Right cardiac atrium (tissue), 5 donors: ENCODE data around the gene CLEC18B. TPM values are rescaled to one million over a fixed set of nuclear protein-coding genes. Genes with fewer than 3 reads are reported as not detected.
"Not testable (repeated sequence)": the region's sequence is repeated elsewhere in the genome, so short reads cannot be mapped to it uniquely, and the experiment has no call there.

Experiments
- ATAC-seq, 2 donors: fragments of 200-7000 bp; cut with Tn5 transposase; one replicate each; pipeline versions ENCODE4 v1.8.0 to v1.9.1; 2020; ENCODE audit warnings: moderate library complexity in 2 of 2, mild to moderate bottlenecking in 1 of 2
- DNase-seq, 3 donors: peaks; one replicate each; pipeline ENCODE4 v3.0.0-alpha.2; 2020
- H3K27ac ChIP-seq: one replicate; pipeline ENCODE4 v1.5.1; 2013; ENCODE audit warnings: mild to moderate bottlenecking, low read length, control low read depth, moderate library complexity
- H3K27me3 ChIP-seq: one replicate; pipeline ENCODE4 v1.6.1; 2013; ENCODE audit not compliant: control insufficient read depth, insufficient read depth
- H3K4me1 ChIP-seq: one replicate; pipeline ENCODE4 v1.6.1; 2013; ENCODE audit warnings: low read length; ENCODE audit not compliant: control insufficient read depth, insufficient read depth
- H3K4me3 ChIP-seq: one replicate; pipeline ENCODE4 v1.5.1; 2013; ENCODE audit warnings: low read length, control low read depth
- H3K9me3 ChIP-seq: one replicate; pipeline ENCODE4 v1.6.1; 2013; ENCODE audit warnings: low read length; ENCODE audit not compliant: control insufficient read depth
- WGBS: extraction: QIAGEN DNeasy Blood & Tissue Kit; methylation state at CpG from one replicate; pipeline ENCODE4 v1.1.7; 2013; 5-methylcytosine and 5-hydroxymethylcytosine counted together
- intact Hi-C, 4 donors: fragments of 100-400 bp; cut with DNase I; formaldehyde crosslinking; loops; one replicate each; pipeline versions ENCODE4 v1.11.0 to v1.14.0; 2022 to 2023
- long read RNA-seq, 4 donors: library from polyadenylated mRNA; unstranded; transcript quantifications; one replicate each; pipeline ENCODE4 v2.0.0, GENCODE V29; 2020 to 2021
- polyA plus RNA-seq: library from polyadenylated mRNA; stranded (reverse); fragments of 200-250 nt; gene quantifications from one replicate; pipeline ENCODE4 v1.2.3, GENCODE V29; 2013
- total RNA-seq, 4 donors: library from RNA; stranded (reverse); fragmentation: NEBNext Ultra II Directional; extraction: Animal tissue kit (Norgen Biotek cat#: 25700); gene quantifications; one replicate each; pipeline ENCODE4 v1.2.1, GENCODE V29; 2021
- donor health status: healthy with polysubstance abuse.
- donor health status: DM: no; HTN: yes; CAD: no.
- donor health status: DM: no; HTN: no; CAD: no.
- donor health status: DM: no; HTN: yes; CAD: no; lungs with severe emphysema.
- donor health status: DM: yes; HTN: yes; CAD: no.

The CLEC18B gene
- total RNA-seq (under 1 TPM in 2 of 4 donors, not detected in 2; 0.24 to 0.31 TPM), polyA plus RNA-seq (0.11 TPM)
- long read RNA-seq, donor 1 = 0 reads
- long read RNA-seq, donor 2, partial matches to known transcripts = 0 of 1 reads
- long read RNA-seq, donor 2, other reads (novel, unspliced or antisense) = 1 of 1 reads
- long read RNA-seq, donor 3 = 0 reads
- long read RNA-seq, donor 4 = 0 reads

DNA sequence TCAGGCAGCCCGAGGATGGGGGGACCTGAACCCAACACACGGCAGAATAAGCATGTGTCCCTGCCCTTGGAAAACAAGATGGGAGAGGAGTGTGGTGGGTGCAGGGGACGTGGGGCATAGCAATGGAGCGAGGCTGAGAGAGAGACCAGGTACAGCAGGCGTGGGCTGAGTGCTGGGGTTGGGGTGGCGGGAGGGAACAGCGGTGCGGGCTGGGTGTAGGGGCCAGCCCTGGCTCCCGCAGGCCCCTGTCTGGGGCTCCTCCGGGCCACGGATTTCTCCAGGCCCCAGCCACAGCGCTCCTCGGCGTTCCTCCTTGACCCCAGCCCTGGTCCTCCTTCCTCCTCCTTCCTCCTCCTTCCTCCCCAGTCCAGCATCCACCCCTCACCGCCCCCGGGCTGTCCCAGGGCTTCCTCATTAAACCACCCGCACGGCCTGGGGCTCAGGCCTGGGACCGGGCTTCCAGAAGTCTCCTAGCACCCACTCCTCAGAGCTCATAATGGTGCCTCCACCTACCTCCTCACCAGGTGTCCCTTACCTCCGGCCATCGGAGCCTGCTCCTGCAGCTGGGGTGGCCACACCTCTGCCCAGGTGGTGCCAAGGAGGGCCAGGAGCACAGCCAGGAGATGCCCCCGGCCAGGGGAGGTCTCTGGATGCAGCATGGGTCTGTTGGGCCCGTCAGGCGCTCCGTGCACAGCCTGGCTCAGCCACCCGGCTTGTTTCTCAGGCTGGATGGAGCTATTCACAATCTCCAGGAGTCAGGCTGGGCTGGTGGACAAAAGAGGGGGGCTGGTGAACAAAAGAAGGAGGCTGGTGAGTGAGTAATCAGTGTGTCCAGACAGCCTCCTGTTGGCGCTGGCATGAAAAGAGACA, at the start of gene CLEC18B:
Gene CLEC18B (minus strand): TSS at position 867 of the 870 bp plus-strand sequence. CDS start 208 bp downstream, at position 659.
- WGBS = 71% methylated on average over 8 of the region's 27 CpGs
- H3K27ac ChIP-seq, intact Hi-C loops, H3K27me3 ChIP-seq, H3K4me3 ChIP-seq, H3K9me3 ChIP-seq, H3K4me1 ChIP-seq, DNase-seq: not testable (repeated sequence)
- peak; percentile 3 to 7 for ATAC-seq

DNA sequence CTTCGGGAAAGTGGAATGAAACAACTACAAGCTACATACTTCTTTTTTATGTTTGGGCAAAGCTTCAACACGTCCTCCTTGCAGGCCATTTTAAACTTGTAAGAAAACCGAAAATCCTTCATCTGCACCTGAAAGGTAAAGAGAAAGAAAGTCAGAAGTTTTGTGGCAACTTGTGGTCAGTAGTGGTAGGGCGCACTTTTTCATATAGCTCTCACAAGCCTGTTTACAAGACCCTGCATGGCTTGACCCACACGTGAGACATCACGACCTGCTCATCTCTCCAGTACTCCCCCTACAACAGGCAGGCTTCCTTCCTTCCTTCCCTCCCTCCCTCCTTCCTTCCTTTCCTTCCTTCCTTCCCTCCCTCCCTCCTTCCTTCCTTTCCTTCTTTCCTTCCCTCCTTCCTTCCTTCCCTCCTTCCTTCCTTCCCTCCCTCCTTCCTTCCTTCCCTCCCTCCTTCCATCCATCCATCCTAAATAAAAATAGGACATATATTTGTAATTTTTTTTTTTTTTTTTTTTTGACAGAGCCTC, 48.7 kb upstream of the CLEC18B start:
- Histone ChIP-seq H3K4me1 (no peaks in the 10 kb centered on the region), H3K9me3 (no peaks in the 10 kb centered on the region), H3K4me3 (no peak overlapping the region), H3K27ac (no peak overlapping the region), H3K27me3 (no peaks in the 10 kb centered on the region)
- ATAC-seq (no peak), DNase-seq (no peak)
- 69% methylated on average over 6 of the region's 6 CpGs for WGBS
- intact Hi-C loops = no loop called here

DNA sequence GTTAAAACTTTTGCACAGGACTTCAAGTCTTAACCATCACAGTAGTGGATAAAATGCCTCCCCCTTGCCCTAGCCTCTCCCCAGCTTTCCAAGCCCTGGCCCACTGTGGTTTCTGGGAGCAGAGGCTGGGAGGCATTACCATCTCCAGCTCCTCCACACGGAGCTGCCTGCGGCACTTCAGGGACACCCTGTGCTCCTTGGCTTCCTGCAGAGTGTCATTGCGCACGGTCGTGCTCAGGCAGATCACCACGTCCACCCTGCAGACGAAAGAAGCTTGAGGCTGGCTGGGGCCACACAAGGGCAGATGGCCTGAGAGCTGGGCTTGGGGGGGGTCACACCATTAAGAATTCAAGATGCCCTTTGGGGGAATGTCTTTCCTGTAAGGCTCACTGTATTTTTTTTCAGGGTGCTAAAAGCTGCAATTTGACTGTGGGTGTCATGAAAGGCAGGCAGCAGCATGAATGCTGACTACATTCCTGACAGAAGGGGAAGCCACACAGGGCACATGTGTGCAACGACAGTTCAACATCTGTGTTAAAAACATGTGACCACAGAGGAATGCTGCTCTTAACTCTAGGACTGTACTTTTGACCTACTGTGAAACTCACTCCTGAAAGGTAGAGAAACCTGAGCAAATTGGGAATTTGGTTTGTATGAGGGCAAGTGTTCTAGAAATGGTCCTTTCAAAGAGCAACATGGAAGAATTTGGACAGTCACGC, 47.7 kb upstream of the CLEC18B start:
- 89% methylated on average over 9 of the region's 9 CpGs for WGBS
- no peak for ATAC-seq

DNA sequence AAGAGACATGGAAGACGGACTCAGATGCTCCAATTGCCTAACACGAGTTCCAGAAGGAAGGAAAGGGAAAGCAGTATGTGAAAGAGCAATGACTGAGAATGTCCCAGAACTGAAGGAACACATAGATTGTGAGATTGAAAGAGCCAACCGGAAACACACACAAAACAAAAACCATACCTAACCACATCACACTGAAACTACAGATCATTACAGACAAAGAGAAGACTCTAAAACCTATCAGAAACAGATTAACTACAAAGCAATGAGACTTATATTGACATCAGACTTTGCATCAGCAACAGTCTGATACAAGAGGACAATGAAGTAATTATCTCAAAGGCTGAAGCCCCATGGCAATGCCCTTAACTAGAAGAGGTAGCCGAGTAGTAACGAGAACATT, 45.6 kb upstream of the CLEC18B start:
- ATAC-seq (no peak), DNase-seq (no peak)
- H3K9me3 ChIP-seq = no peaks in the 10 kb centered on the region
- no peak overlapping the region for H3K4me3 ChIP-seq
- H3K4me1 ChIP-seq = no peaks in the 10 kb centered on the region
- intact Hi-C loops = no loop called here
- H3K27me3 ChIP-seq = no peaks in the 10 kb centered on the region
- no peak overlapping the region for H3K27ac ChIP-seq
- WGBS = 94% methylated on average over 5 of the region's 5 CpGs

More for the DNA sequence above, 47.7 kb upstream of the CLEC18B start:
- Histone ChIP-seq H3K27ac (no peak overlapping the region), H3K27me3 (no peaks in the 10 kb centered on the region), H3K4me1 (no peaks in the 10 kb centered on the region), H3K9me3 (no peaks in the 10 kb centered on the region), H3K4me3 (no peak overlapping the region)
- intact Hi-C loops = no loop called here
- no peak for DNase-seq

DNA sequence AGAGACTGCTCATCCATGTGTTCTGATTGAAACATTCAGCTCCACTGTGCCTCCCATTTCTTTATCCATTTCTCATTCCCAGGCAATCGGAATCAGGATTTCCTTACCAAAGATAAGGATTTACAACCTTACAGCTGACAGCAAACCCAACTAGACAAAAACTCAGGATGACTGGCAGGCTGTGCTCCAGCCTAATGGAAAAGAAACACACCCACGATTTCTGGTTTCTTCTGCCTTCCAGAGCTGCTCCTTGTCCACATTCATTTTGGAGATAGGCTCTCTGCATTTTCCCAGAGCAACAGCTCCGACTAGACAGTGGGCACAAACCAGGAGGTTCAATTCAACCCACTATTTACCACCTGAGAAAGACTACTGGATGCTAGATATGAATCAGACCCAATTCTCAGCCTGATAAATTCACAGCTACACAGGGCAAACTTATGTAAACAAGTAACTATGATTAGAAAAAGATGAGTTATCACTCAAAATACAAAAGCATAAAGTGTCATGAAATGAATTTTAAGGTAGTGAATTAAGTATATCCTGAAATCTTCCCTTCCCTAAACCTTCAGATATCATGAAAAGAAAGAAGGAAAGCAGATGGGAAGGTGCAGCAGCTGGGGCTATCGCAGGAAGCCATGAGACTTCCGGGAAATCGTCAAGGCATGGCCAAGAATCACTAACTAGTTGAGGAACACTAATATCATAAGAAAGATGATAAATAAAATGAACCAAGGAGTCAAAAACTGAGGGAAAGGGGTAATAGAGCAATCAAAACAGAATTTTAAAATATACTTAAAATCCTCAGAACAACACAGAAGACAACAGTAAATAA, 44.8 kb upstream of the CLEC18B start:
- Histone ChIP-seq H3K27ac (no peak overlapping the region), H3K9me3 (no peaks in the 10 kb centered on the region), H3K4me3 (no peak overlapping the region), H3K4me1 (no peaks in the 10 kb centered on the region), H3K27me3 (no peaks in the 10 kb centered on the region)
- WGBS = 70% methylated on average over 6 of the region's 6 CpGs
- intact Hi-C loops = no loop called here
- peak in 2 of 3 donors; percentile 56 to 64 for DNase-seq
- peak in 1 of 2 donors; percentile 57 for ATAC-seq

DNA sequence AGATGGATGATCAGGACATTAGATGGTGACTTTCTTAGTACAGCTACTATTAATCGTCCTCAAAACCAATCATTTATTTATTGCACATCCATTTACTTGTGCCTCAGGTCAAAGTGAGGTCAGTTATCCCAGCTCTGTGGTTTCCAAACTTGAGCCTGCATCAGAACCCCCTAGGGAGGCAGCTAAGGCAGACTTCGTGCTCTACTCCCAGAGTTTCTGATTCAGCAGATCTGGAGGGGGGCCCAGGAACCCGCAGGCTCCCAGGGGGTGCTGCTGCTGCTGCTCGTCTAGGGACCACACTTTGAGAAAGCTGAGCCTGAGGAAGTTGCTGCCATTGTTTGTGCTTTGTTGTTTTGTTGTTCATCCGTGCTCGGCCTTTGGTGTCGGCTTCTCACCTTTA, 44.0 kb upstream of the CLEC18B start:
- no peak overlapping the region for H3K4me3 ChIP-seq
- no peak overlapping the region for H3K27ac ChIP-seq
- intact Hi-C loops = no loop called here
- DNase-seq = peak in 2 of 3 donors; percentile 51 to 57
- no peaks in the 10 kb centered on the region for H3K9me3 ChIP-seq
- H3K27me3 ChIP-seq = no peaks in the 10 kb centered on the region
- whole genome bisulfite sequencing = 78% methylated on average over 7 of the region's 7 CpGs
- peak in 1 of 2 donors; percentile 65 for ATAC-seq
- no peaks in the 10 kb centered on the region for H3K4me1 ChIP-seq

DNA sequence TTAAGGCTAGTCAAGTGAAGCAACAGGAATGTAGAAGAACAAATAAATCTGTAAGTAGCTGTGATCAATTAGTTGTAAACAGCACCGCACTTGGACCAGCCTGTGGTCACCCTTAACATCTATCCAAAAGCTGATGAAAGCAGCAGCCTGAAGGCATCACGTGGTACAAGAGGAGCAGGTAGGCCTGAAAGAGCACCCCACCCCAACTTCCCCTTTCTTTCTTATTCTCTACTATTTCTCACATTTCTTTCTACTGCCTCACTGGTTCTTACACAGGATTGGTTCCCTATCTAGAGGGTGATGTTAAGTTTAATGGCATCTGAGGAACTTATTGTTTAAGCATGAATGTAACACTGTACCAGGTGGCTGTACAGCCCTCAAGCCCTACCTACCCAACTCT, 42.6 kb upstream of the CLEC18B start:
- H3K4me3 ChIP-seq = no peak overlapping the region
- DNase-seq = no peak
- no peaks in the 10 kb centered on the region for H3K9me3 ChIP-seq
- H3K27me3 ChIP-seq = no peaks in the 10 kb centered on the region
- ATAC-seq = no peak
- intact Hi-C loops = no loop called here
- 96% methylated on average over 2 of the region's 2 CpGs for WGBS
- no peak overlapping the region for H3K27ac ChIP-seq
- no peaks in the 10 kb centered on the region for H3K4me1 ChIP-seq

DNA sequence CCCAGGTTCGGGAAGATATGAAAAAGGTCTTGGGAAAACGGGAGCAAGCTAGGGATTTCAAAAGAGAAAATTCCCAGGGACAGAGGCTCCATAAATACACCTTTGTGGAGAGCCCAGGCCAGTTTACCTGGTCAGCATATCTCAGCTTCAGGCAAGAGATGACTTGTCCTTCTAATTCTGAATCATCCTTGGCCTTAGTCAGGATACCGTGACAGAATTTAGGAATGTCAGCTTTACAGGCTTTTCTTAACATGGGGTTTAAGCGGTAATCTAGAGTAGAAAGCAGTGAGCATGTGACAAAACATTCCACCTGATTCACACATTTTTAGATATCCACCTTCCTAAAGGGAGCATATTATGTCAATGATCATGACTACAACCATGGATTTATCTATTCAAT, 41.1 kb upstream of the CLEC18B start:
- DNase-seq = no peak
- H3K27ac ChIP-seq = no peak overlapping the region

DNA sequence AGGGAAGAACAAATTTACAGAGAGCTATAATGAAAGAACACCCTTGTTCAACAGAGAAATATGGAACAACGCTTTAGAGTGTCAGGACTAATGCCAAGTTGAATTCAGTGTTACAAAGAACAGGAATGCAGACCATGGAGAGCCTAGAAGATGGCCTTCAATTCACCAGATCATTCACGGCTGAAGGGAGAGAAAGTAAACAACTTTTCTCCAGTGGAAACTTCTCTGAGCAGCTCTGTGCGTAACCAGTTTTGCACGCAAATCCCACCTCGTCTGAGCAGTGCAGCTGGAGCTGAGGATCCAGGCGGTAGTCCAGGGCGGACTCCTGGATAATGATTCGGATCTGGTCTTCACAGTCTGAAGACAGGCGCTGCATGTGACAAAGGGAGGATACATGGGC, 40.5 kb upstream of the CLEC18B start:
- intact Hi-C loops = no loop called here
- Histone ChIP-seq H3K27me3 (no peaks in the 10 kb centered on the region), H3K27ac (no peak overlapping the region), H3K4me3 (no peak overlapping the region), H3K9me3 (no peaks in the 10 kb centered on the region), H3K4me1 (no peaks in the 10 kb centered on the region)
- no peak for ATAC-seq
- WGBS = 91% methylated on average over 9 of the region's 9 CpGs
- no peak for DNase-seq

More for the DNA sequence above, 41.1 kb upstream of the CLEC18B start:
- intact Hi-C loops = no loop called here
- ATAC-seq = no peak
- 96% methylated on average over 4 of the region's 4 CpGs for WGBS
- no peaks in the 10 kb centered on the region for H3K4me1 ChIP-seq
- H3K9me3 ChIP-seq = no peaks in the 10 kb centered on the region
- H3K27me3 ChIP-seq = no peaks in the 10 kb centered on the region
- no peak overlapping the region for H3K4me3 ChIP-seq

DNA sequence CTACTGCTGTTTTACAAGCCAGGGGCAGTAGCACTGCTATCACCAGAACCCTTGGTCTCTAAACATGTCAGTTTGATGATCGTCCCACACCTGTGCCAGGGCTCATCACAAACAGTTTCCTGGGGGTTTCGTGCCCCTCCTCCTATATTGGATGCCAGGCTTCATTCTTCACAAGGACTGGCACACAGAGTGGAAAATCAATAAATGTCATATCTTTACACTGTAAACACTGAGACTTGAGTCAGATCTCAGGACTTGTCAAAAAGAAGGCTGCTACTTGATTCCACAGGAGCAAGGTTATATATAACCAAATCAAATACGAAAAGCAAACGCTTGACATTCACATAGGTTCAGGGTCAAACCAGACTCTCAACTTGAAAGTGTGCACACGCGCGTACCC, 39.3 kb upstream of the CLEC18B start:
- Histone ChIP-seq H3K4me3 (no peak overlapping the region), H3K9me3 (no peaks in the 10 kb centered on the region), H3K27me3 (no peaks in the 10 kb centered on the region), H3K4me1 (no peaks in the 10 kb centered on the region), H3K27ac (no peak overlapping the region)
- no peak for ATAC-seq
- DNase-seq = no peak
- intact Hi-C loops = no loop called here
- 94% methylated on average over 7 of the region's 7 CpGs for WGBS
